GM19324 (cell line): ENCODE data around the gene VGF.

Experiments used
- ATAC-seq: cut with Tn5 transposase; IDR thresholded peaks from one replicate; pipeline ENCODE4 v1.9.1; 2021; ENCODE audit warnings: mild to moderate bottlenecking, moderate library complexity; ENCODE audit not compliant: unreplicated experiment, low FRiP score

VGF gene

GRCh38 chr7:101186844-101187428, 21.6 kb upstream of the VGF start:
- ATAC-seq = no peak

GRCh38 chr7:101186194-101186593, 20.8 kb upstream of the VGF start:
- ATAC-seq = no peak

GRCh38 chr7:101185258-101185839, 20.0 kb upstream of the VGF start:
- no peak for ATAC-seq

GRCh38 chr7:101180130-101180755, 14.9 kb upstream of the VGF start, which contains the start of gene NAT16:
TSS of gene NAT16 (minus strand) at chr7:101180293. CDS start at chr7:101174807, 5,486 bp downstream.
- ATAC-seq = no peak

GRCh38 chr7:101179713-101180112, 14.3 kb upstream of the VGF start:
- ATAC-seq = no peak

- no peak for ATAC-seq
Observed at GRCh38 chr7:101179117-101179516, 13.7 kb upstream of the VGF start.

- no peak for ATAC-seq
Observed at GRCh38 chr7:101177644-101178043, 12.3 kb upstream of the VGF start.

- ATAC-seq = no peak
Observed at GRCh38 chr7:101175664-101176063, 10.3 kb upstream of the VGF start.

GRCh38 chr7:101174322-101174854, 9.0 kb upstream of the VGF start:
- no peak for ATAC-seq

- ATAC-seq = no peak
Observed at GRCh38 chr7:101173752-101174244, 8.4 kb upstream of the VGF start.

GRCh38 chr7:101172854-101173751, 7.7 kb upstream of the VGF start:
- ATAC-seq = no peak

- ATAC-seq = no peak
Observed at GRCh38 chr7:101172005-101172853, 6.9 kb upstream of the VGF start.

GRCh38 chr7:101171442-101171837, 6.1 kb upstream of the VGF start:
- ATAC-seq = no peak

GRCh38 chr7:101170617-101171441, 5.5 kb upstream of the VGF start:
- ATAC-seq = no peak

- no peak for ATAC-seq
Observed at GRCh38 chr7:101169838-101170551, 4.6 kb upstream of the VGF start.

GRCh38 chr7:101169110-101169837, 3.9 kb upstream of the VGF start:
- no peak for ATAC-seq

GRCh38 chr7:101168412-101169049, 3.2 kb upstream of the VGF start:
- no peak for ATAC-seq
